Kidney epithelial cell (primary cell): ENCODE data around the gene POMT2. TPM values are rescaled to one million over a fixed set of nuclear protein-coding genes. Genes with fewer than 3 reads are reported as not detected.

Experiments used
- DNase-seq: peaks from one replicate; pipeline ENCODE4 v3.0.0-alpha.2; 2010; ENCODE audit warnings: low read depth
- H3K27me3 ChIP-seq: 2 replicates; pipeline ENCODE4 v1.6.0; 2011; ENCODE audit warnings: low read length; ENCODE audit not compliant: control insufficient read depth, insufficient read depth
- H3K36me3 ChIP-seq: 2 replicates; pipeline ENCODE4 v1.5.1; 2011; ENCODE audit warnings: low read length; ENCODE audit not compliant: control insufficient read depth, insufficient read depth
- H3K4me3 ChIP-seq: 2 replicates; pipeline ENCODE4 v1.5.1; 2011; ENCODE audit warnings: low read depth, mild to moderate bottlenecking, control low read depth, low read length
- total RNA-seq: library from RNA; depleted of rRNA; stranded (reverse); fragments of >200 nt; gene quantifications from 2 replicates; pipeline ENCODE4 v1.2.3, GENCODE V29; 2015
- TF ChIP-seq, protein P1 (sequence below): IDR thresholded peaks from 2 replicates; pipeline ENCODE4 v1.5.1; 2011; ENCODE audit warnings: mild to moderate bottlenecking, moderate library complexity, low read length, control low read depth, inconsistent platforms; ENCODE audit not compliant: insufficient read depth, poor library complexity, severe bottlenecking

Gene POMT2
- total RNA-seq, 1 donor from 2014 or later = 21.5 TPM

DNA sequence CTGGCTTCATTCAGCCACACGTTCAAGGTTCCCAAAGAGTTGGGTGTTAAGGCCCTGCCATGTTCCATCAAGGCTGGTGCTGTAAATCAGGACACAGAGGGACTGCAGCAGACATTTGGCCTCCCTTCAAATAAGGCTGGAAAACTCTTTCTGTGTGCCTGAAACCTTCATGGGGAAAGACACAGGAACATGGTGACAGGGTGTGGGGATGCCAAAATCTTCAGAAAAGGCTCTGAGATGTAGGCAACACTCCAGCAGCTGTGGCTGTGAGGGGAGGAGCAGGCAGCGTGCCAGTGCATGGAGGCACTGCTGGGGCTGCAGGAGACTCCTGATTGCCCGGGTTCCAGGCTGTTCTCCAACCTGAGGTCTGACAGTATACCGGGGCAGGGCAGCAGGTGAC is 15.0 kb downstream of the POMT2 start:
- no peak for DNase-seq
- TF ChIP-seq, protein P1, sequence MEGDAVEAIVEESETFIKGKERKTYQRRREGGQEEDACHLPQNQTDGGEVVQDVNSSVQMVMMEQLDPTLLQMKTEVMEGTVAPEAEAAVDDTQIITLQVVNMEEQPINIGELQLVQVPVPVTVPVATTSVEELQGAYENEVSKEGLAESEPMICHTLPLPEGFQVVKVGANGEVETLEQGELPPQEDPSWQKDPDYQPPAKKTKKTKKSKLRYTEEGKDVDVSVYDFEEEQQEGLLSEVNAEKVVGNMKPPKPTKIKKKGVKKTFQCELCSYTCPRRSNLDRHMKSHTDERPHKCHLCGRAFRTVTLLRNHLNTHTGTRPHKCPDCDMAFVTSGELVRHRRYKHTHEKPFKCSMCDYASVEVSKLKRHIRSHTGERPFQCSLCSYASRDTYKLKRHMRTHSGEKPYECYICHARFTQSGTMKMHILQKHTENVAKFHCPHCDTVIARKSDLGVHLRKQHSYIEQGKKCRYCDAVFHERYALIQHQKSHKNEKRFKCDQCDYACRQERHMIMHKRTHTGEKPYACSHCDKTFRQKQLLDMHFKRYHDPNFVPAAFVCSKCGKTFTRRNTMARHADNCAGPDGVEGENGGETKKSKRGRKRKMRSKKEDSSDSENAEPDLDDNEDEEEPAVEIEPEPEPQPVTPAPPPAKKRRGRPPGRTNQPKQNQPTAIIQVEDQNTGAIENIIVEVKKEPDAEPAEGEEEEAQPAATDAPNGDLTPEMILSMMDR = no peak
- H3K36me3 ChIP-seq = no peaks in the 10 kb centered on the region
- H3K27me3 ChIP-seq = no peaks in the 10 kb centered on the region
- no peak overlapping the region for H3K4me3 ChIP-seq

DNA sequence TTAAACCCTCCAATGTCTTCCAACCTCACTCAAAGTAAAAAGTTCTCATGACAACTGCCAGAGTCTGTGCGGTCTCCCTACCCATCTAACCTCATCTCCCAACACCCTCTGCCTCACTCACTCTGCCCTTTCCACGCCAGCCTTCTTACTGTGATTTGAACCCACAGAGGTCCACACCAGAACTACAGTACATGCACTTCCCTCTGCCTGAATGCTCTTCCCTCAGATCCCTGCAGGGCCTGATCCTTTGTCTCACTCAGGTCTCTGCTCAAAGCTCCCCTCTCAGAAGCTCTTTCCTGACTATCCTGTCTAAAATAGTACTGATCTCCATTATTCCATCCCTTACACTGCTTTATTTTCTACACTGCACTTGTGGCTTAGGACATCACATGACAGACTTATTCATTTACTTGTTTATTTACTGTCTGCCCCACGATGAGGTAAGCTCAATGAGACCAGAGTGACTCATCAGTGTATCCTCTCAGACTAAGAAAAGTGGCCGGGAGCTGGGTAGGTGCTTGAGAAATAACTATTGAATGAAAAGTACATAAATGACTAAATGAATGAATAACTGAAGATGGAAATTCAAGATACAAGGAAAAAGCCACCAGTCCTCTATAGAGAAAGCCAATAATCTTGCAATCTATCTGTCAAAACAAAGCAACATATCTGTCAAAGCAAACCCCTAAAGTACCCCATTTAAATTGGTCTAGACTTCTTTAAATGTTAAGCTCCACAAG is 17.1 kb downstream of the POMT2 start:
- H3K36me3 ChIP-seq = no peaks in the 10 kb centered on the region
- DNase-seq = peak; percentile 96
- TF ChIP-seq, protein P1 = no peak
- H3K27me3 ChIP-seq = no peaks in the 10 kb centered on the region
- no peak overlapping the region for H3K4me3 ChIP-seq

DNA sequence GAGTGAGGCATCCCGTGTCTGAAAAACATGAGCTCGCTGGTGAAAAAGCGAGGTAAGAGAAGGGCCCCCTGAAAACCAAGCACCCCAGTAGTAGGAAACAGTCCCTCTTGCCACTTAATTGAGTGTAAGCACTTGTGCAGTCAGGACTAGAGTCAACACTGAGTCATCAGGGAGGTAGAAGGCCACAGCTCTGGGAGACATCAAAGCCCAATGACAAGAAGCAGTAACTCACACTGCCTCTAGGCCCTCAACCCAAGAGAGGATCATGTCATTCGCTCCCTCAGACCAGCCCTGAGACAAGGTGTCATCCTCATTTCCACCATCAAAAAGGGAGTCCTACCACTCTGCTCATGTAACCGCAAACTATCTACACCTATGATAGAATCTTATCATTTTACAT is 17.8 kb downstream of the POMT2 start:
- no peaks in the 10 kb centered on the region for H3K27me3 ChIP-seq
- H3K4me3 ChIP-seq = no peak overlapping the region
- TF ChIP-seq, protein P1 = no peak
- no peaks in the 10 kb centered on the region for H3K36me3 ChIP-seq
- peak; percentile 66 for DNase-seq

DNA sequence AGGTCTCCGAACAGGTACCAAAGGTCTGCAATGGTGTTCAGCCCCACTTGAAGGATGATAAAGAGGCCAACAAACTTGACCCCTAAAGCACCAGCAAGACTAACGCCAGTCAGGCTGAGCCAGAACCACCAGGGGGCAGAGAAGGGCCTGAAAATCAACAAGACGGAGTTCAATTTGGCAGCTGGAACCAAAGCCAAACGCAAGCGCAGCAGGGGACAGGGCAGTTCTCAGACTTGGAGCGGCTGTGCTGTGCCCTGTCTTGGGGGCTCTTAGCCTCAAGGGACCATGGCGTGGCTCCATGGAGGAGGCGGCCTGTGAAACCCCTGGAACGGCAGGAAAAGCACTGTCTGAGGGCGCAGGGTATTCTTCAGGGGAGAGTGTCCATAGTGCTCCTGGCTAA is 19.6 kb downstream of the POMT2 start:
- H3K27me3 ChIP-seq = no peaks in the 10 kb centered on the region
- no peaks in the 10 kb centered on the region for H3K36me3 ChIP-seq
- TF ChIP-seq, protein P1 = peak; percentile 86
- H3K4me3 ChIP-seq = no peak overlapping the region
- peak; percentile 63 for DNase-seq

DNA sequence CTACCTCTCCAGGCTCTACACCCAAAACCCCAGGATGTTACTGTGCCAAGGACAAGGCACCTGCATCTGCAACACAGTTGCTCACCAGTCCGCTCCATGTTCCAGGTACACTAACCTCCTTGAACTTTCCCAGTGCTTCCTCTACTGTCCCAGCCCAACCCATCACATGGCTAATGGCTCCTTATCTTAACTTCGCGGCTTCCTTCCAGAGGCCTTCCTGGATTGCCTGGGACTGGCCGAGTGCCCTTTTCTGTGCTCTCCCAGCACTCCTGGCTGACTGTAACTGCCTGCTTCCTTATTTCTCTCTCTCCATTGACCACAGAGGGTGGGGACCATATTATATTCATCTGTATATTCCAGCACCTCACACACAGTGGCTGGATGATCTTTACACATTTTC is 20.9 kb downstream of the POMT2 start:
- H3K36me3 ChIP-seq = peaks cover 2% of the 10 kb centered on the region
- DNase-seq = no peak

More for the DNA sequence above, 20.9 kb downstream of the POMT2 start:
- H3K27me3 ChIP-seq = no peaks in the 10 kb centered on the region
- TF ChIP-seq, protein P1 = no peak
- no peak overlapping the region for H3K4me3 ChIP-seq
